Measurements from ENCODE around the gene ADORA1.

Gene ADORA1

GRCh38 chr1:203202431-203203245 lies 75.1 kb downstream of the ADORA1 start:
- no peak overlapping the region for H2AFZ ChIP-seq (ENCODE audit: low read depth, low read length)
- H2BK5ac ChIP-seq (ENCODE audit: low read depth, low read length, poor library complexity, severe bottlenecking), result no peak overlapping the region
- peak overlapping the region; percentile 93 for H4K91ac ChIP-seq (ENCODE audit: low read length)
- H3K36me3 ChIP-seq (ENCODE audit: control insufficient read depth in 1 of 2, insufficient read depth in 2 of 2, low read depth in 1 of 2, low read length in 2 of 2), result peaks cover 0 to 3% of the 10 kb centered on the region in 2 experiments
- peak overlapping the region; percentile 95 for H2BK120ac ChIP-seq (ENCODE audit: low read depth, low read length)
- H3K18ac ChIP-seq (ENCODE audit: low read depth in 1 of 2, low read length in 2 of 2), result peak overlapping the region; percentile 83 to 98
- H3K79me1 ChIP-seq (replicated peaks; ENCODE audit: low read length, poor library complexity, severe bottlenecking), result no peaks in the 10 kb centered on the region
- peak overlapping the region; percentile 88 for H4K8ac ChIP-seq (ENCODE audit: low read length)
- DNase-seq, result peak; percentile 95
- H3K27ac ChIP-seq (ENCODE audit: low read length, poor library complexity, severe bottlenecking), result no peak overlapping the region
- H2BK12ac ChIP-seq (ENCODE audit: low read length in 2 of 2), result peak overlapping the region; percentile 99 to 100
- no peak overlapping the region for H2AK5ac ChIP-seq (ENCODE audit: low read length, severe bottlenecking)
- 90% methylated on average over 14 of the region's 15 CpGs for WGBS
- H3K27me3 ChIP-seq (ENCODE audit: control insufficient read depth in 1 of 2, insufficient read depth in 1 of 2, low read length in 2 of 2), result no peaks in the 10 kb centered on the region
- no peak overlapping the region for H3K4me2 ChIP-seq (ENCODE audit: low read length, poor library complexity, severe bottlenecking)
- peak overlapping the region; percentile 82 for H3K9ac ChIP-seq (ENCODE audit: low read length)
- H3K4me1 ChIP-seq (ENCODE audit: control insufficient read depth, insufficient read depth, low read depth, low read length), result peaks cover 13% of the 10 kb centered on the region
- no peak overlapping the region for H3K23ac ChIP-seq (ENCODE audit: low read length in 2 of 2)
- peak overlapping the region; percentile 95 to 96 for H3K4ac ChIP-seq (ENCODE audit: low read depth in 1 of 2, low read length in 2 of 2)
- peak overlapping the region in 1 of 2 experiments; percentile 91 for H3K14ac ChIP-seq (ENCODE audit: low read length in 2 of 2)
- H2BK15ac ChIP-seq (ENCODE audit: low read depth, poor library complexity, severe bottlenecking), result peak overlapping the region; percentile 92
- no peaks in the 10 kb centered on the region for H3K9me3 ChIP-seq (ENCODE audit: control insufficient read depth, low read length)
- H3K4me3 ChIP-seq (ENCODE audit: insufficient read depth in 1 of 2, low read depth in 1 of 2, low read length in 2 of 2), result no peak overlapping the region

- no peak overlapping the region for H4K8ac ChIP-seq (ENCODE audit: low read length)
- peaks cover 4% of the 10 kb centered on the region for H3K4me1 ChIP-seq (ENCODE audit: control insufficient read depth, insufficient read depth, low read depth, low read length)
- no peak overlapping the region for H2AFZ ChIP-seq (ENCODE audit: low read depth, low read length)
- no peaks in the 10 kb centered on the region for H3K79me1 ChIP-seq (replicated peaks; ENCODE audit: low read length, poor library complexity, severe bottlenecking)
- H3K4me3 ChIP-seq (ENCODE audit: insufficient read depth in 1 of 2, low read depth in 1 of 2, low read length in 2 of 2), result peak overlapping the region in 1 of 2 experiments; percentile 5
- H3K4me2 ChIP-seq (ENCODE audit: low read length, poor library complexity, severe bottlenecking), result no peak overlapping the region
- H3K18ac ChIP-seq (ENCODE audit: low read depth in 1 of 2, low read length in 2 of 2), result peak overlapping the region; percentile 58 to 63
- H2BK120ac ChIP-seq (ENCODE audit: low read depth, low read length), result no peak overlapping the region
- no peak overlapping the region for H3K4ac ChIP-seq (ENCODE audit: low read depth in 1 of 2, low read length in 2 of 2)
- peak overlapping the region; percentile 10 for H3K9ac ChIP-seq (ENCODE audit: low read length)
- H3K36me3 ChIP-seq (ENCODE audit: control insufficient read depth in 1 of 2, insufficient read depth in 2 of 2, low read depth in 1 of 2, low read length in 2 of 2), result peaks cover 0 to 3% of the 10 kb centered on the region in 2 experiments
- no peak overlapping the region for H2AK5ac ChIP-seq (ENCODE audit: low read length, severe bottlenecking)
- no peak overlapping the region for H2BK15ac ChIP-seq (ENCODE audit: low read depth, poor library complexity, severe bottlenecking)
- no peaks in the 10 kb centered on the region for H3K27me3 ChIP-seq (ENCODE audit: control insufficient read depth in 1 of 2, insufficient read depth in 1 of 2, low read length in 2 of 2)
- no peak overlapping the region for H3K27ac ChIP-seq (ENCODE audit: low read length, poor library complexity, severe bottlenecking)
- 52% methylated on average over 2 of the region's 2 CpGs for WGBS
- DNase-seq, result peak; percentile 18
- H3K23ac ChIP-seq (ENCODE audit: low read length in 2 of 2), result no peak overlapping the region
- H2BK5ac ChIP-seq (ENCODE audit: low read depth, low read length, poor library complexity, severe bottlenecking), result no peak overlapping the region
- H3K14ac ChIP-seq (ENCODE audit: low read length in 2 of 2), result peak overlapping the region in 1 of 2 experiments; percentile 76
- peak overlapping the region; percentile 19 to 21 for H2BK12ac ChIP-seq (ENCODE audit: low read length in 2 of 2)
- H4K91ac ChIP-seq (ENCODE audit: low read length), result no peak overlapping the region
- no peaks in the 10 kb centered on the region for H3K9me3 ChIP-seq (ENCODE audit: control insufficient read depth, low read length)
Observed at GRCh38 chr1:203204756-203205155, 77.2 kb downstream of the ADORA1 start.

GRCh38 chr1:203206129-203206687 lies 78.7 kb downstream of the ADORA1 start:
- no peak overlapping the region for H2BK5ac ChIP-seq (ENCODE audit: low read depth, low read length, poor library complexity, severe bottlenecking)
- peak overlapping the region; percentile 27 for H2BK120ac ChIP-seq (ENCODE audit: low read depth, low read length)
- peaks cover 4% of the 10 kb centered on the region for H3K4me1 ChIP-seq (ENCODE audit: control insufficient read depth, insufficient read depth, low read depth, low read length)
- H2BK15ac ChIP-seq (ENCODE audit: low read depth, poor library complexity, severe bottlenecking), result peak overlapping the region; percentile 66
- H3K27ac ChIP-seq (ENCODE audit: low read length, poor library complexity, severe bottlenecking), result no peak overlapping the region
- H3K9ac ChIP-seq (ENCODE audit: low read length), result no peak overlapping the region
- no peaks in the 10 kb centered on the region for H3K79me1 ChIP-seq (replicated peaks; ENCODE audit: low read length, poor library complexity, severe bottlenecking)
- H2AFZ ChIP-seq (ENCODE audit: low read depth, low read length), result no peak overlapping the region
- DNase-seq, result no peak
- peak overlapping the region; percentile 69 for H4K8ac ChIP-seq (ENCODE audit: low read length)
- H3K14ac ChIP-seq (ENCODE audit: low read length in 2 of 2), result no peak overlapping the region
- peak overlapping the region; percentile 18 to 75 for H2BK12ac ChIP-seq (ENCODE audit: low read length in 2 of 2)
- no peak overlapping the region for H3K4me2 ChIP-seq (ENCODE audit: low read length, poor library complexity, severe bottlenecking)
- H3K27me3 ChIP-seq (ENCODE audit: control insufficient read depth in 1 of 2, insufficient read depth in 1 of 2, low read length in 2 of 2), result no peaks in the 10 kb centered on the region
- peak overlapping the region; percentile 67 to 89 for H3K18ac ChIP-seq (ENCODE audit: low read depth in 1 of 2, low read length in 2 of 2)
- peaks cover 0 to 3% of the 10 kb centered on the region in 2 experiments for H3K36me3 ChIP-seq (ENCODE audit: control insufficient read depth in 1 of 2, insufficient read depth in 2 of 2, low read depth in 1 of 2, low read length in 2 of 2)
- no peak overlapping the region for H3K4me3 ChIP-seq (ENCODE audit: insufficient read depth in 1 of 2, low read depth in 1 of 2, low read length in 2 of 2)
- no peaks in the 10 kb centered on the region for H3K9me3 ChIP-seq (ENCODE audit: control insufficient read depth, low read length)
- peak overlapping the region in 1 of 2 experiments; percentile 49 for H3K4ac ChIP-seq (ENCODE audit: low read depth in 1 of 2, low read length in 2 of 2)
- WGBS, result 86% methylated on average over 5 of the region's 5 CpGs
- no peak overlapping the region for H3K23ac ChIP-seq (ENCODE audit: low read length in 2 of 2)
- H2AK5ac ChIP-seq (ENCODE audit: low read length, severe bottlenecking), result no peak overlapping the region
- H4K91ac ChIP-seq (ENCODE audit: low read length), result peak overlapping the region; percentile 77

GRCh38 chr1:203207751-203208150 lies 80.2 kb downstream of the ADORA1 start:
- Histone ChIP-seq H4K91ac (ENCODE audit: low read length) (no peak overlapping the region), H3K9me3 (ENCODE audit: control insufficient read depth, low read length) (no peaks in the 10 kb centered on the region), H3K79me1 (replicated peaks; ENCODE audit: low read length, poor library complexity, severe bottlenecking) (no peaks in the 10 kb centered on the region), H3K4me2 (ENCODE audit: low read length, poor library complexity, severe bottlenecking) (no peak overlapping the region), H2AFZ (ENCODE audit: low read depth, low read length) (no peak overlapping the region), H3K9ac (ENCODE audit: low read length) (no peak overlapping the region), H3K18ac (ENCODE audit: low read depth in 1 of 2, low read length in 2 of 2) (no peak overlapping the region), H2BK15ac (ENCODE audit: low read depth, poor library complexity, severe bottlenecking) (no peak overlapping the region), H3K36me3 (ENCODE audit: control insufficient read depth in 1 of 2, insufficient read depth in 2 of 2, low read depth in 1 of 2, low read length in 2 of 2) (peaks cover 0 to 3% of the 10 kb centered on the region in 2 experiments), H2BK120ac (ENCODE audit: low read depth, low read length) (no peak overlapping the region), H2BK12ac (ENCODE audit: low read length in 2 of 2) (no peak overlapping the region), H2AK5ac (ENCODE audit: low read length, severe bottlenecking) (no peak overlapping the region), H3K27me3 (ENCODE audit: control insufficient read depth in 1 of 2, insufficient read depth in 1 of 2, low read length in 2 of 2) (no peaks in the 10 kb centered on the region), H3K23ac (ENCODE audit: low read length in 2 of 2) (no peak overlapping the region), H3K4me3 (ENCODE audit: insufficient read depth in 1 of 2, low read depth in 1 of 2, low read length in 2 of 2) (no peak overlapping the region), H2BK5ac (ENCODE audit: low read depth, low read length, poor library complexity, severe bottlenecking) (no peak overlapping the region), H4K8ac (ENCODE audit: low read length) (no peak overlapping the region), H3K27ac (ENCODE audit: low read length, poor library complexity, severe bottlenecking) (no peak overlapping the region), H3K14ac (ENCODE audit: low read length in 2 of 2) (no peak overlapping the region), H3K4me1 (ENCODE audit: control insufficient read depth, insufficient read depth, low read depth, low read length) (peaks cover 4% of the 10 kb centered on the region), H3K4ac (ENCODE audit: low read depth in 1 of 2, low read length in 2 of 2) (no peak overlapping the region)
- DNase-seq, result no peak
- WGBS, result 60% methylated on average over 2 of the region's 2 CpGs
